ENCODE measurements around the gene COL24A1.
"Not testable (repeated sequence)": the region's sequence is repeated elsewhere in the genome, so short reads cannot be mapped to it uniquely, and the experiment has no call there.

COL24A1 gene

DNA sequence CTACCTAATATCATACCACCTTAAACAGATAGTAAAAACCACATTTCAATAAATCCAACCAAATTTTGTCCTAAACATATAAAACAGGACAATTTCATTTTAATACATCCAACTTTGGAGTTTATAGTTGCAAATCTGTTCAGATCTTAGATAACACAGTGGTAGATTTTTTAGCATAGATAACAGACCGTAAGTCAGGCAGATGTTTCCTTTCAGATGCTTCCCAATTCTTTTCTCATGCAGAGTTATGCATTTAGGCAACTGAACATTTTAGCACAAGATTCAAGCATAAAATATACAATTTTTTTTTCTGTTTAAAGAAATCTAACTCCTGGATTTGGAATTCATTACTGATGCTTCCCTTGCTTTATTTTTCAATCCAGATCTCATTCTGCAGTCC, 291.8 kb downstream of the COL24A1 start:
- TF ChIP-seq CTCF (IDR thresholded peaks at IDR 0.05; ENCODE audit: low read depth, low read length, missing control alignments) = no peak
- no peak overlapping the region for H3K4me3 ChIP-seq (ENCODE audit: low read depth, low read length)
- in situ Hi-C loops (cut with HindIII; ENCODE audit: low sequenced_read_pairs) = no loop called here
- DNase-seq (ENCODE audit: low read depth) = no peak

DNA sequence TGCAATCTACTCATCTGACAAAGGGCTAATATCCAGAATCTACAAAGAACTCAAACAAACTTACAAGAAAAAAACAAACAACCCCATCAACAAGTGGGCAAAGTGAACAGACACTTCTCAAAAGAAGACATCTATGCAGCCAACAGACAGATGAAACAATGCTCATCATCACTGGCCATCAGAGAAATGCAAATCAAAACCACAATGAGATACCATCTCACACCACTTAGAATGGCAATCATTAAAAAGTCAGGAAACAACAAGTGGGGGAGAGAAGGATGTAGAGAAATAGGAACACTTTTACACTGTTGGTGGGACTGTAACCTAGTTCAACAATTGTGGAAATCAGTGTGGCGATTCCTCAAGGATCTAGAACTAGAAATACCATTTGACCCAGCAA, 292.9 kb downstream of the COL24A1 start:
- DNase-seq (ENCODE audit: low read depth); in situ Hi-C loops (cut with HindIII; ENCODE audit: low sequenced_read_pairs); H3K4me3 ChIP-seq (ENCODE audit: low read depth, low read length): not testable (repeated sequence)

DNA sequence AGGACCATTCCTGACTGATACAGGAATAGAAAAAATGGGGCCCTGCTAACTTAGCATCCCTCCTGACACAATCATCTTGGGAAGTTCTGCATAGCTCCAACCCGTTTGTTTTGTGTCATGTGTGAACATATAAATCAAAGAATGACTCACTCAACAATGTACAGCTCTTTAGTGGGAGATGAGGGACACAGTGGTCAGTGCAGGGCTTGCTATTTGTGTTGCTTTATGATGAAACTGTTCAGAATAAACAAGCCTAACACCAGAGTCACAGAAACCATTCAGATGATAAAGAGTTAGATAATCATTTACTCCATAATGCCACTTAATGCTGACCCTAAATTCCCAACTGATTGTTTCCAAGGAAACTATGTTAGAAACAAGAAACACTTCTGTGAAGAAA, 294.1 kb downstream of the COL24A1 start:
- no peak for TF ChIP-seq CTCF (IDR thresholded peaks at IDR 0.05; ENCODE audit: low read depth, low read length, missing control alignments)
- H3K4me3 ChIP-seq (ENCODE audit: low read depth, low read length) = no peak overlapping the region
- DNase-seq (ENCODE audit: low read depth) = no peak
- in situ Hi-C loops (cut with HindIII; ENCODE audit: low sequenced_read_pairs) = no loop called here

- no peak overlapping the region for H3K4me3 ChIP-seq (ENCODE audit: low read depth, low read length)
- in situ Hi-C loops (cut with HindIII; ENCODE audit: low sequenced_read_pairs) = no loop called here
- DNase-seq (ENCODE audit: low read depth) = no peak
- no peak for TF ChIP-seq CTCF (IDR thresholded peaks at IDR 0.05; ENCODE audit: low read depth, low read length, missing control alignments)
These were observed 298.6 kb downstream of the COL24A1 start for GRCh38 chr1:85857991-85858390.

GRCh38 chr1:85850238-85850637, 306.3 kb downstream of the COL24A1 start:
- H3K4me3 ChIP-seq (ENCODE audit: low read depth, low read length) = no peak overlapping the region
- in situ Hi-C loops (cut with HindIII; ENCODE audit: low sequenced_read_pairs) = no loop called here
- DNase-seq (ENCODE audit: low read depth) = peak; percentile 91
- peak; percentile 57 for TF ChIP-seq CTCF (IDR thresholded peaks at IDR 0.05; ENCODE audit: low read depth, low read length, missing control alignments)

- no peak for TF ChIP-seq CTCF (IDR thresholded peaks at IDR 0.05; ENCODE audit: low read depth, low read length, missing control alignments)
- no peak for DNase-seq (ENCODE audit: low read depth)
- no peak overlapping the region for H3K4me3 ChIP-seq (ENCODE audit: low read depth, low read length)
- in situ Hi-C loops (cut with HindIII; ENCODE audit: low sequenced_read_pairs) = no loop called here
These were observed 306.9 kb downstream of the COL24A1 start for GRCh38 chr1:85849660-85850059.

DNA sequence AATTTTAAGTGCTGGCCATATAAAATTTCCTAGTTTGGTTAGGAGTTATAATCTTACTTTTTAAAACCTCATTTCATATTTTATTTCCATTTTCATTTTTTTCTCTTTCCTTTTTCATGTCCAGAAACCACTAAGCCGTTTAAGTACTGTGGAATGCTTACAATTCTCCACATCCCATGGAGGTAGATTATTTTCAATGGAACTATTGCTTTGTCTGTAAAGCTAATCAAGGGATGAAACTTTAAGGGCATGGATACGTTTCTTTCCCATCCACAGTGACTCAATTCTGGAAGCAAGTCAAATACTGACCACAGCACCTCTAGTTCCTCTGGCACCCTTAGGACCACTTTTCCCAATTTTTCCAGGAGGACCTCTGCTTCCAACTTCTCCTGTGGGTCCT, 309.2 kb downstream of the COL24A1 start:
- no peak for DNase-seq (ENCODE audit: low read depth)
- TF ChIP-seq CTCF (IDR thresholded peaks at IDR 0.05; ENCODE audit: low read depth, low read length, missing control alignments) = no peak
- in situ Hi-C loops (cut with HindIII; ENCODE audit: low sequenced_read_pairs) = no loop called here
- no peak overlapping the region for H3K4me3 ChIP-seq (ENCODE audit: low read depth, low read length)
